Rectal smooth muscle tissue (tissue), 1 donor: ENCODE data around the gene CHD2.

Experiments
- H3K27ac ChIP-seq: one replicate; pipeline ENCODE4 v1.7.0; 2013; ENCODE audit warnings: low read depth, low read length, inconsistent platforms
- H3K27me3 ChIP-seq: one replicate; pipeline ENCODE4 v1.7.0; 2013; ENCODE audit warnings: low read length; ENCODE audit not compliant: control insufficient read depth, insufficient read depth
- H3K36me3 ChIP-seq: one replicate; pipeline ENCODE4 v1.7.0; 2013; ENCODE audit warnings: low read length; ENCODE audit not compliant: control insufficient read depth, insufficient read depth
- H3K4me1 ChIP-seq: one replicate; pipeline ENCODE4 v1.7.0; 2013; ENCODE audit warnings: low read length; ENCODE audit not compliant: control insufficient read depth, insufficient read depth
- H3K4me3 ChIP-seq: one replicate; pipeline ENCODE4 v1.7.0; 2013; ENCODE audit warnings: low read length
- H3K9ac ChIP-seq: one replicate; pipeline ENCODE4 v1.7.0; 2013; ENCODE audit warnings: low read length

CHD2 gene

DNA sequence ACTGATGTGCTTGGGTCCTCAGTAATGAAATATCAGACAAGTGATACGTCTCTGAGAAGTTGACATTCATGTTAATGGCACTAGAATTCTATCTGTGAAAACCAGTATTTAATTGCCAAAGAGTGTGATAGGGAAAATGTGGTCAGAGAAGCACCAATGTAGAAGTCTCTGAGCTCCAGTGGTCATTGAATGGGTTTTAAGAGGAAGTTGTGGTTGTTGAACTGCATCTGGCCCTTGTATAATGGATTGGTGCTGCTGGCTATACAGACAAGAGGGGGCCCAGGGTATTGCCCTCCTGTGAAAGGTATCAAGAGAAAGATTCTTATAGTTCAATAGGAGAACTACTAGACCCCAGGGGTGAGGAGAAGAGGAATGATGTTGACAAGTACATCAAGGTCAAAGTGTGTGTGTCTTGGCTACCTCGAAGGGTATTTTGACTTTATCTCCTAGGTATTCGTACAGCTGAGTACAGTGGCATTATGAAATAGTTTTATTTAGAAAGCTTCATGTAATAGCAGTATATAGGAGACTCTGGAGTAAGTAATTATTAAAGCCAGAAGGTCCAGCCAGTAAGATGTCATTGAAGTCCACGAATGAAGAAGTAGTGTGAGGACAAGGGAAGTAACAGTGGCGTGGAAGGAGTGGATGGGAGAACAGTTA is 47.1 kb downstream of the CHD2 start:
- H3K9ac ChIP-seq = no peak overlapping the region
- no peak overlapping the region for H3K4me3 ChIP-seq
- H3K36me3 ChIP-seq = peaks cover 51% of the 10 kb centered on the region
- H3K27ac ChIP-seq = no peak overlapping the region
- H3K4me1 ChIP-seq = peaks cover 2% of the 10 kb centered on the region
- no peaks in the 10 kb centered on the region for H3K27me3 ChIP-seq

GRCh38 chr15:92949604-92950249 is 49.6 kb downstream of the CHD2 start:
- Histone ChIP-seq H3K27ac (no peak overlapping the region), H3K9ac (no peak overlapping the region), H3K27me3 (no peaks in the 10 kb centered on the region), H3K4me1 (peaks cover 2% of the 10 kb centered on the region), H3K36me3 (peaks cover 46% of the 10 kb centered on the region), H3K4me3 (no peak overlapping the region)

DNA sequence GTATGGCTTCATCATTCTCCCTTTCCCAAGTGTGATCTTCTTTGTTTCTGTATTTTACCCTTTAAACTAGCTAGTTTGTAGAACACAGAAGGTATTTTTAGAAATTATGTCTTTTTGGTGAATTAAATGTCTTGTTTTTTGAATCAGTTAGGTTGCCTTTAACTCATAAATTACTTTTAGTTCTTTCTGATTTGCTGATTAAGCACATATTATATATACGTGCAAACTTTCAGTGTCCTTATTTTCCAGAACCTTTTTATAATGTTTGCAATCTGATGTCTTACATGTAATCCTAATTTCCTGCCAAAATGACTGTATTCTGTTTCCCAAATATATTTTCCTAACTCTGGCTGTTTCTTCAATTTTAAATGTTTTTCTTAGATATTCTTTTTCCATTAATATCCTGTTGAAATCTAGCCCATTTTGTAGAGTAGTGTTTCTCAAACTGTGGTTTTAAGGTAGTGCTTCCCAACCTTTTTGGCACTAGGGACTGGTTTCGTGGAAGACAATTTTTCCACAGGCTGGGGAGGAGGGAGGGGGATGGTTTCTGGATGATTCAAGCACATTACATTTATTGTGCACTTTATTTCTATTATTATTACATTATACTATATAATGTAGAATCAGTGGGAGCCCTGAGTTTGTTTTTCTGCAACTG is 51.8 kb downstream of the CHD2 start:
- H3K27me3 ChIP-seq = no peaks in the 10 kb centered on the region
- H3K4me3 ChIP-seq = no peak overlapping the region
- peaks cover 2% of the 10 kb centered on the region for H3K4me1 ChIP-seq
- H3K36me3 ChIP-seq = peaks cover 46% of the 10 kb centered on the region
- no peak overlapping the region for H3K27ac ChIP-seq
- H3K9ac ChIP-seq = no peak overlapping the region

DNA sequence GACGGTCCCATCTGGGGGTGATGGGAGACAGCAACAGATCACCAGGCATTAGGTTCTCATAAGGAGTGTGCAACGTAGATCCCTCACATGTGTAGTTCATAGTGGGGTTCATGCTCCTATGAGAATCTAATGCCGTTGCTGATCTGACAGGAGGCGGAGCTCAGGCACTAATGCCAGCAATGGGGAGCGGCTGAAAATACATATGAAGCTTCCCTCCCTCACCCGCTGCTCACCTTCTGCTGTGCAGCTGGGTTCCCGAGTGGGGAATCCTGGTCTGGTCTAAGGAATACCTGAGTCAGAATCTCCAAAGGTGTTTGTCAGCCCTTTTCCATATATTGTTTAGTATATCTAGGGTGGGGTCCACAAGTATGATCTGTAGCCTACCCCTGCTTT is 52.3 kb downstream of the CHD2 start:
- Histone ChIP-seq H3K27ac (no peak overlapping the region), H3K4me3 (no peak overlapping the region), H3K27me3 (no peaks in the 10 kb centered on the region), H3K4me1 (peaks cover 2% of the 10 kb centered on the region), H3K36me3 (peaks cover 41% of the 10 kb centered on the region), H3K9ac (no peak overlapping the region)

GRCh38 chr15:92953566-92953965 is 53.4 kb downstream of the CHD2 start:
- H3K4me1 ChIP-seq = peaks cover 2% of the 10 kb centered on the region
- H3K4me3 ChIP-seq = no peak overlapping the region
- H3K27ac ChIP-seq = no peak overlapping the region
- no peaks in the 10 kb centered on the region for H3K27me3 ChIP-seq
- no peak overlapping the region for H3K9ac ChIP-seq
- H3K36me3 ChIP-seq = peaks cover 34% of the 10 kb centered on the region

DNA sequence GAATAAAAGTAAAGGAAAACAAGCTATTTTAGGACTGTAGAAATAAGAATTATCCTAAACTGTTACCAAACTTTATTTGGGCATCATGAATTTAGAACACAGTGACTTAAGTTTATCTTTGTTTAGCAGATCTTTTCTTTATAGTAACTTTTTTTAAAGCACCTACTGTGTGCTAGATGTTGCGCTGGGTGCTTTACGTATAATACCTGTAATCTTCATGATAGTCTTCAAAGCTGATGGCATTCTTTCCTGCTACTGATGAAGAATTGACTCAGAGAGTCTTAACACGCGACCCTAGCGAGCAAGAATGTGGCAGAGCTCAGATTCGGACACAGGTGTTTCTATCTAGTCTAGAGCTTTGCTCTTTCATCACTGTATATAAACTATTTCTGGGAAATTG is 53.9 kb downstream of the CHD2 start:
- peaks cover 2% of the 10 kb centered on the region for H3K4me1 ChIP-seq
- H3K27ac ChIP-seq = no peak overlapping the region
- no peak overlapping the region for H3K9ac ChIP-seq
- no peak overlapping the region for H3K4me3 ChIP-seq
- no peaks in the 10 kb centered on the region for H3K27me3 ChIP-seq
- H3K36me3 ChIP-seq = peaks cover 30% of the 10 kb centered on the region

DNA sequence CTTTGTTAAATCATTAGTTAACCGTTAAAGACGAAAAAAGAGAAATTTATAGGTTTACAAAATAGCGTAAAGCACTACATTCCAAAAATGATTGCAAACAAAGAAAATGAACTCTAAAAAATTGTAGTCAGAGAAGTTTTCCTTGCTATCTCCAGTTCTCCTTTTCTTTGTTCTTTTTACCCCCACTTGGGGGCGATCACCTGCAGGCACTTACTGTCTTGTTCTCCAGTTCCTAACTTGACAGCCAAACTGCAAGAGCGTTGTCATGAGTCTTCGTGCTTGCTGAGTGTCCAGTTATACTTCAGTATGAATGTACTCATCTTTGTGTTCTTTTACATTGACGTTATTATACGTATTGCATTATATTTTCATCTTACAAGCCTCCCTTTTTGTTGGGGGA is 54.5 kb downstream of the CHD2 start:
- Histone ChIP-seq H3K9ac (no peak overlapping the region), H3K36me3 (peaks cover 25% of the 10 kb centered on the region), H3K27me3 (no peaks in the 10 kb centered on the region), H3K4me3 (no peak overlapping the region), H3K27ac (no peak overlapping the region), H3K4me1 (peaks cover 2% of the 10 kb centered on the region)

DNA sequence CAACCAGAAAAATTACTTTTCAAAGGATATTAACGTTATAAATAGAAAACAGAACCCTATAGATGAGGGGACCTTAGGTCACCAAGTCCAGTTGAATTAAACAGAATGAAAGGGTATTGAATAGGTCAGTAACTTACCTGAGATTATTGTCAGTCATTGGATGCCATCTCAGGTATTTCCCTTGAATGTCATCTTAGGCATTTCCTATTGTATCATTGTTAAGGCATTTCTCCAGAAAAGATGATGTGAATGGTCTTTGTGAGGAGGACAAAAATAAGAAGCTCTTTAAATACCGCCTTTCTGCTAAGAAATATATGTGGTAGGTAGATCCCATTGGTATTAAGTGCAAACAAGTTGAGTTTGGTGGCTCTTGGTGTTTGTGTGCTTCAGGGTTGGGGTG is 55.6 kb downstream of the CHD2 start:
- Histone ChIP-seq H3K27me3 (no peaks in the 10 kb centered on the region), H3K9ac (no peak overlapping the region), H3K4me3 (no peak overlapping the region), H3K36me3 (peaks cover 18% of the 10 kb centered on the region), H3K4me1 (peaks cover 2% of the 10 kb centered on the region), H3K27ac (no peak overlapping the region)

DNA sequence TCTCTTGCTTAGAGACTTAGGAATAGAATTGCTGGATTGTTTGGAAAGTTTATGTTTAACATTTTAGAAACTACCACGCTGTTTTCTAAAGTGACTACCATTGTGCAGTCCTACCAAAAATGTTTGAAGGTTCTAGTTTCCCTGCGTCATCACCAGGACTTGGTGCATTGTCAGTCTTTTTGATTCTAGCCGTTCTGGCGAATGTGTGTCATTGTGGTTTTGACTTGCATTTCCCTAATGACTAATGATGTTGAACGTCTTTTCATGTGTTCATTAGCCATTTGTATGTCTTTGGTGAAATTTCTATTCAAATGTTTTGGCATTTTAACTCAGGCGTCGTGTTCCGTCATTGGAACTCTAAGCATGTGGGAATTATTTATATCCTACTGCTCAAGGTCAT is 58.0 kb downstream of the CHD2 start:
- Histone ChIP-seq H3K27ac (no peak overlapping the region), H3K27me3 (no peaks in the 10 kb centered on the region), H3K4me1 (no peaks in the 10 kb centered on the region), H3K9ac (no peak overlapping the region), H3K36me3 (peaks cover 22% of the 10 kb centered on the region), H3K4me3 (no peak overlapping the region)

GRCh38 chr15:92959219-92959618 is 59.1 kb downstream of the CHD2 start:
- H3K9ac ChIP-seq = no peak overlapping the region
- H3K27ac ChIP-seq = no peak overlapping the region
- H3K27me3 ChIP-seq = no peaks in the 10 kb centered on the region
- no peak overlapping the region for H3K4me3 ChIP-seq
- H3K36me3 ChIP-seq = peaks cover 19% of the 10 kb centered on the region
- no peaks in the 10 kb centered on the region for H3K4me1 ChIP-seq

GRCh38 chr15:92960996-92961681 is 61.0 kb downstream of the CHD2 start:
- Histone ChIP-seq H3K4me1 (no peaks in the 10 kb centered on the region), H3K27me3 (no peaks in the 10 kb centered on the region), H3K9ac (no peak overlapping the region), H3K36me3 (peaks cover 13% of the 10 kb centered on the region), H3K4me3 (no peak overlapping the region), H3K27ac (no peak overlapping the region)

GRCh38 chr15:92962914-92963313 is 62.8 kb downstream of the CHD2 start:
- no peak overlapping the region for H3K4me3 ChIP-seq
- no peaks in the 10 kb centered on the region for H3K27me3 ChIP-seq
- H3K9ac ChIP-seq = no peak overlapping the region
- no peak overlapping the region for H3K27ac ChIP-seq
- H3K36me3 ChIP-seq = peaks cover 10% of the 10 kb centered on the region
- no peaks in the 10 kb centered on the region for H3K4me1 ChIP-seq
